Mammary epithelial cell (primary cell): Measurements from ENCODE around the gene SPEM1.

ENCODE experiments used
- EZH2 ChIP-seq: IDR thresholded peaks from 2 replicates; pipeline ENCODE4 v1.6.1; 2012; ENCODE audit warnings: low read length, inconsistent platforms, borderline replicate concordance
- TF ChIP-seq, protein P1 (sequence below), 2 donors: IDR thresholded peaks in 1 of 2; conservative IDR thresholded peaks in 1 of 2; 2 replicates each; pipeline ENCODE4 v1.5.1; 2011 to 2012; ENCODE audit warnings: inconsistent platforms in 2 of 2, low read length in 2 of 2, mild to moderate bottlenecking in 2 of 2, control low read depth in 1 of 2, low read depth in 1 of 2; ENCODE audit not compliant: insufficient read depth in 1 of 2; ENCODE audit errors: extremely low read depth in 1 of 2

DNA sequence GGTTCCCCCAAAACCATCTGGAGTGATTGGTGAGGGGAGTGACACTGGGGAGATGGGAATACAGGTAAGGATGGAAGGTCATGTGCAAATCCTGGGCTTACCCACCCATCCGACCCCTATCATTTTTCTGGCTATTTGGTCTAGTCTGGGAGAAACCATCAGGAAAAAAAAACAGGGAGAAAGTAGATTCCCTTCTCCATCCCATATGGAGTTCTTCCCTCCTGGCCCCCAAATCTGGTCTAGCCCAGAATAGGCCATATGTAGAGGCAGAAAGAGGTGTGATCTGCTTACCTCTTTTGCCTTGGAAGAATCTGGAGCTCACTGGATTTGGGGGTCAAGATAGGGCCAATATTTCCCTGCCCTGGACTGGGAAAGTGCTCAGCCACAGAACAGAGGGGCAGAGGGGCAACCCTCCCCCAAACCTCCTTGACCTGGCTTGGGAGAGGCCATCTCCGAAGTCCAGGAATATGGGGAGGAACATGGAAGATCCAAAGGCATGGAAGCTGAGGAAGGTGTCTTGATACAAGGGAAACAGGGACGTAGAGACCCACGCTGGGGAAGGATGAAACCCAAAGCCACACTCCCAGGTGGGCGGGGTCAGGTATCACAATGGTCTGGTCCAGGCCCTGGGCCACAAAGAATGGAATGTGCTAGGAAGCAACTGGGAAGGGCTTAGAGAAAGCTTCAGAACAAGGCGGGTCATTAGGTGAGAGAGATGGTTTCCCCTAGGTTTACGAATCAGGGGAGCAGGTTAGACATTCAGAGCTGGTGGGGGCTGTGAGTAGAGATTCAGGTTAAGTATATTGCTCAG is 40.9 kb downstream of the SPEM1 start:
- TF ChIP-seq, protein P1, sequence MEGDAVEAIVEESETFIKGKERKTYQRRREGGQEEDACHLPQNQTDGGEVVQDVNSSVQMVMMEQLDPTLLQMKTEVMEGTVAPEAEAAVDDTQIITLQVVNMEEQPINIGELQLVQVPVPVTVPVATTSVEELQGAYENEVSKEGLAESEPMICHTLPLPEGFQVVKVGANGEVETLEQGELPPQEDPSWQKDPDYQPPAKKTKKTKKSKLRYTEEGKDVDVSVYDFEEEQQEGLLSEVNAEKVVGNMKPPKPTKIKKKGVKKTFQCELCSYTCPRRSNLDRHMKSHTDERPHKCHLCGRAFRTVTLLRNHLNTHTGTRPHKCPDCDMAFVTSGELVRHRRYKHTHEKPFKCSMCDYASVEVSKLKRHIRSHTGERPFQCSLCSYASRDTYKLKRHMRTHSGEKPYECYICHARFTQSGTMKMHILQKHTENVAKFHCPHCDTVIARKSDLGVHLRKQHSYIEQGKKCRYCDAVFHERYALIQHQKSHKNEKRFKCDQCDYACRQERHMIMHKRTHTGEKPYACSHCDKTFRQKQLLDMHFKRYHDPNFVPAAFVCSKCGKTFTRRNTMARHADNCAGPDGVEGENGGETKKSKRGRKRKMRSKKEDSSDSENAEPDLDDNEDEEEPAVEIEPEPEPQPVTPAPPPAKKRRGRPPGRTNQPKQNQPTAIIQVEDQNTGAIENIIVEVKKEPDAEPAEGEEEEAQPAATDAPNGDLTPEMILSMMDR (conservative IDR thresholded peaks at IDR 0.05 in 1 of 2, IDR thresholded peaks at IDR 0.05 in 1 of 2; ENCODE audit: extremely low read depth in 1 of 2, insufficient read depth in 1 of 2, low read depth in 1 of 2, low read length in 2 of 2): no peak
- TF ChIP-seq EZH2: no peak
